NCI-H2171 treated with DMSO at 0.1 percent for 48 hours (cell line): Measurements from ENCODE around the gene PCSK2.

ENCODE experiments used
- DNase-seq: peaks from one replicate; lab custom pipeline; 2025; lab: John Stamatoyannopoulos, UW

Gene PCSK2

DNA sequence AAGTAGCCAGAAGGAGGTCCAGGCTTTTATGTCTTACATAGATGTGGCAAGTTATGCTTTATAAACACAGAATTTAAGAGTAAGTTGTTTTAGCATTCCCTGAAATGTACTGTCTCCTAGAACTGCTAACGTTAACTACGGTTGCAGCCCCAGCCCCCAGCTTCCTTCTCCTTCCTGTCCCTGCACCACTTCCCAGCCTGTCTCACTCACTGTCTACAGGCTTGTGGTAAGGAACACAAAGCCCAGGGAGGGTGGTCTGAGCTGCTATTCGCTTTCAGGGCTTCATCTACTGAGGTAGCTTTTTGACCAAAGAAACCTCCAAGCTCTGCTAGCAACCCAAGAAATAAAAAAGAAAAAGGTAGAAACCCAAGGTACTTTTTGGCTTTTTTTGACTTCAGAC, 35.9 kb downstream of the PCSK2 start:
- no peak for DNase-seq

DNA sequence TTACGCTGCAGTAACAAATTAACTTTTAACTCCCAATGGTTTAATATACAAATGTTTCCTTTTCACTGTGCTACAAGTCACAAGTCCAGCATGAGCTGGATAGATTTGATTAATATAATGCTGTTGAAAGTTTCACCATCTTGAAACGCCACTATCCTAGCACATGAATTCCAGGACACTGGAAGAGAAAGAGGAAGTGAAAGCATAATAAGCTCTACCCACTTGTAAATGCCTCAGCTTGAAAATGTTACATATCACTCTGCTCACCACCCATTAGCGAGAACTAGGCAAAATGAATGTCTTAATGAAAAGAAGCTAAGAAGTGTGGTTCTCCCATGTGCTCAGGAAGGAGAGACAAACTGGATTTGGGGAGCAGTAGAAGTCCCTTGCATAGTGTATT, 46.9 kb downstream of the PCSK2 start:
- DNase-seq = no peak

DNA sequence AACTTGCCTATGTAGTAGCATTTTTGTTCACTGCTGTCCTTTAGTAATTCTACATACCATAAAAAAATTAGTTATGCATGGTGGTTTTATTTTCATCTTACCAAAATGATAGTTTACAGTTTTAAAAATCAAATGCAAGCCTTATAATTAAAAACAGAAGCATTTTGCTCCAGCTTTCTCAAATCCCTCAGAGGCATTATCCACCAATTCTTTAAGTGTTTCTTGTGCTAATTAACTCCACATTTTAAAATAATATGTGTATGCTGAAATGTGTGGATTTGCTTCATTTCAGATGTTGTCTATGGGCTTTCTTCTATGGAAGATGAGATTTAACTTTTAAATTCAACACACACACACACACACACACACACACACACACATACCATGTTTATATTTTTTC, 49.3 kb downstream of the PCSK2 start:
- no peak for DNase-seq

DNA sequence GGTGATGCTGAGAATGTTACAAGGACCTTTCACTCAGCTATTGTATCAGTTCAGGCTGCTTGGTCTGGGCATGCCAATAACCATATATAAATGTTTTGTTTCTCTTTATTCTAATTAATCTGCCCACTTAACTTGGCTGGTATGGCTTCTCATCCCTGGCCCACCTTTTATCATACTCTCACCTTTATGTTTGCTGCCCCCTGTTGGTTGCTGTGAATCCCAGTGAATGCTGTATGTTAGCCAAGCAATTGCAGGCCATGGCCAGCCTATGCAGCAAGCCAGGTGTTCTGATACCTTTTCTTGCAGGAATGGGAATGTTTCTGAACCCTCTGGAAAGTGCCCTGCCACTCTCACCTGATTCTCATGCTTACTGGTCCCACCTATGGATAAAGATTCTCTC, 54.6 kb downstream of the PCSK2 start:
- DNase-seq = no peak

DNA sequence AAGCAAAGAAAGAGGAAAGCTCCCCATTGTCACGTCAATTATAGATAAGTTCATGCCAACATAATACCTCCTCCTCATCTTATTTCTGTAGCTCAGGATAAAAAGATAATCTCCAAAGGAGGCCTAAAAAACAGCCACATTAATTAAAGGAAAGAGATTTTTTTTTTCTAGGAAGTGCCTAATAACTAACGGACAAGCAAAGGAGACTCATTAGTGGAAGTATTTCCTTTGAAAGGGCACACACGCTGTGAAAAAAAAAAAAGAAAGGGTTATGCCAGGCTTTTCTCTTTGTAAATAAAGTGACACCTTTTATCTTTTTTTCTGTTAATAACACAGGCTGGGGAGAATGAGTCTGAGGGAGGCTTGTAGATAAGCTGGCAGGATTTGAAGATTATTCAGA, 55.7 kb downstream of the PCSK2 start:
- DNase-seq = no peak

DNA sequence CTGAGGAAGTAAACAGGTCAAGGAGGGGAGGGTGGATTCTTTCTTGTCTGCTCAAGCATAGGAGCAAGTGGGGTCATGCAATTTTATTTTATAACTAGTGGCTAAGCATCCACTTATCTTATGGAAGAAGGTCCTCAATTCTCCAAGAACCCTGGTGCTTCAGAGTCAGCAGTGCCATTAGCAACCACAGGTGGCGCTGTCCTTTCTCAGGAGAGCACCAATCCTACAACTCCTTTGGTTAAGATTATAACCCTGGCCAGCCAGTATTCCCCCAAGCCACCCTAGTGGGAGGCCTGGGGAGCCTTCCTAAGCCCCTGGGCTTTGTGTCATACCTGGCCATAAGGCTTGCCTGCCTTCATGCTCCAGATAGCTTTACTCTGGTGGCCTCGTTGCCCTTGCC, 60.7 kb downstream of the PCSK2 start:
- DNase-seq = no peak

DNA sequence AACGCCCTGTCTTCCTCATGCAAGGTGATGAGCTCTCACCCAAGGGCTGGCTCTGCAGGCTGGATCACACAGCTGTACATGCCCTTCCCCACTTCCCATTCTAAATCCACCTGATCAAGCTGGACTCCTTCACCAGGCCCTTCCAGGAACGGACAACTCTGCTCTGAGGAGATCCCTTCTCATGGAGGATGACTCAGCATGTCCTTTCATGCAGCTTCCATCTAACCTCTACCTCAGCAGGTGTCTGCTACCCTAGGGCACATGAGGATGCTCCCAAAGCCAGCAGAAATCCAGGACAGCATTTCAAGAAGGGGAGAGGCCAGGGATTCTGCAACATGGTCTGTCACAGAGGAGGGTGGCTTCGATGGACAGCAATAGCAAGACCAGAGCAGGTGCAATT, 61.2 kb downstream of the PCSK2 start:
- no peak for DNase-seq

DNA sequence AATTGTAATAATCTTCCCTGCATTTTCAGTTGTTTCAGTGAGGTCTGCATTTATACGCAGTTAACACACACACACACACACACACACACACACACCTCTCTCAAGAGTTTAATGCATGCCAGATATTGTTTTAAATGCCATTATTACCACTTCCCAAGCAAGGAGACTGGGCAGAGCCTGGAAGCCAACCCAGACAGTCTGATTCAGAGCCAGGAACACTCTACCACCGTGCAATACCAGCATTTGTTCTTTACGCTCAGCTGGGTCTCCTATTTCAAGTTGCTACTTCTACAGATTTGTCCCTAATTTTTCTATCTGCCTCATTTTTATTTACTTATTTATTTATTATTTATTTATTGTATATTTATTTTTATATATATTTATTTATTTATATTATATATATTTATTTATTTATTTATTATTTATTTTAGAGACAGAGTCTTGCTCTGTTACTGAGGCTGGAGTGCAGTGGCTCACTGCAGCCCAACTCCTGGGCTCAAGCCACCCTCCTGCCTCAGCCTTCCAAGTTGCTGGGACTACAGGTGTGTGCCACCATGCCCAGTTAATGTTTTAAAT, 68.4 kb downstream of the PCSK2 start:
- no peak for DNase-seq

DNA sequence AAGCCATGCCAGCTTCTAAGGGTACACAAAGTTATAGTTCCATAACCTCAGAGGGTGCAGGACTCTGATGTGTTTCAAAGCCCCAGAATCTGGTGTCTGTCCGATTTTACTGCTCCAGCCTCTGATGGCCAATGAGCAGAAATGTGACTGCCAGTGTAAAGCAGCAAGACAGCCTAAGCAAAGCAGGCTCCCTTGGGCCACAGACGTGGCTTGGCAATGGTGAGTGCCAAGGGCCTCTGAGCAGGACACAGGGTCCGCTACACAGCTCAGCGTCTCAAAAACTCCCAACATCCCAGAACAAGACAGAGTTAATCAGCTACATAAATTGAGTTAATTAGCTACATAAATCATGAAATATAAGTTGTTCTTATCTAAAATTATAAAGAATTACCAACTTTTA, 69.2 kb downstream of the PCSK2 start:
- no peak for DNase-seq

DNA sequence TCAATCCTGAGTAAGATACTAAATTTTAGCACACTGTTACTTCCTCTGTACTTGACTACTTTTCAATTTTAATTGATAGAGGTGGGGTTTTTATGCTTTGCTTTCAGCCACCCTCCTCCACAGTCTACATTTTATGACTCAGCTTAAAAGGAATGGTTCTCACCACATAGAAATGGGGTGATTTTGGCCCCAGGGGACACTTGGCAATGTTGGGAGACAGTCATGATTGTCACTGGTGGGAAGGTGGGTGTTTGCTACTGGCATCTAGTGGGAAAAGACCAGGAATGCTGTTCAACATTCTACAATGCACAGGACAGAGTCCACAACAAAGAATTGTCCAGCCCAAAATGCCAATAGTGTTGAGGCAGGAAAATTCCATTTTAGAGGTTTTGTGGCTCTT, 71.3 kb downstream of the PCSK2 start:
- DNase-seq = no peak

DNA sequence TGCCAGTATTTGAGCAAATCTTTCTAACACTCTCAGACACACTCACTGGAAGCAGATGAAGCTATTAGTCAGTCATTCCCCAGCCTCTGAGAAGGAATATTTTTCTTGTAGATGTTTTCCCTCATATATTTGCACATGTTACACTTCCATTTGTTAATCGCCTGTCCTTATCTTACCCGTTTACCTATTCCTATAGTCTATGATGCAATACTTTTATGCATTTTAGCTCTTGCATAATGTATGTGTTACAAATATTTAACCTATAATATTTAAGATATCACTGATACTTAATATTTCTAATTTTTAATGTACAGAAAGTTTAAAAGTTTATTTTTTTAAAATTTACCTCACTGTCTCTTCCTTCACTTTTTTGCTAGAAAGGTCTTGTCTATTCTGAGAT, 71.9 kb downstream of the PCSK2 start:
- no peak for DNase-seq

DNA sequence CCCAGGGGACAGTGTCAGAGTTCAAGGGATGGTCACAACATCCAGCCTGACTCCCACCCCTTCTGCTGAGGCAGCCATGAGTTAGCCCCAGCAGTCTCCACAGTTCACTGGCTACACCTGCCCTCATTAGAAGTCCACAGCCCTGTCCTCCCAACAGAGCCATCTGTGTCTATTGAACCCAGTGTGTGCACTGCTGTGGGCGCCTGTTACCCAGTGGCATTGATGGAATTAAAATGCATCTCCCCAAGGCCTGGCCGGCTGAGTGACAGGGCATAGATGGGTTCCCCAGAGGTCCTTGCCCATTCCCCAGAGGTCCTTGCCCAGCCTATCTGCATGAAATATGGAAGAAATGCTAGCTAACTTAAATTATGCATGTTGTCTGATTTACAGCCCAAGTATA, 73.3 kb downstream of the PCSK2 start:
- DNase-seq = no peak

DNA sequence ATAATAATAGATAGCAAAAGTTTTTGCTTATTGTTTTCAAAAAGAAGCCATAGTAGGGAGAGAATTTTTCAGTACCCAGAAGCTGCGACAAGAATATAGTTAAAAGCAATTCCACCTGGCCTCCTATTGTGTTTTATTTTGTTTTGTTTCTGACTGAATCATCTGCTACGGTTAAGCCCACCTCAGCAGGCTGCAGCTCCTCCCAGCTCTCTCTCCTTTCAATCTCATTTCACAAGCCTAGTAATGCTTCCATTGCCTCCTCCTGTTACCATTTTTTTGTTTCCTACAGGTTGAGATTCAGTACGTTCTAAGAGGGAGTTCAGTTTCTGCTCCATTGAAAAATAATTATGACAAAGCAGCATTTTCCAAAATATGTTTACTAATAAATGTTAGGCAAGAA, 77.9 kb downstream of the PCSK2 start:
- DNase-seq = peak; percentile 42

DNA sequence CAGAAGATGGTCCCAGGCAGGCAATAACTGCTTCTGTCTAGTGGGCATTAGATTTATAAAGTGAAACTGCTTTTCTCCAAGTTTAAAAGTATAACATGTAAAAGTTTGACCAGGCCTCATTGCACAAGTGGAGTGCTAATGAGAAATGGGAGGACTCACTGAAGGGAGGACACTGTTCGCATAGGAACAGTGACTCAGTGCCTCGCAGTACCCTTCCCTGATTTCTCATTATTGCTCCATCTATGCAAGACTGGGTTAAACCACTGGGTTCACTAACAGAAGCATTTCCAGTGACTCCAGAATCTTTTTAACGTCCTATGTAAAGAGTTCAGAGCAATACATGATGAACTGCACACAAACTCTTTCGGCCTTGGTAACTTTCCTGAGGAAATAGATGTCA, 79.6 kb downstream of the PCSK2 start:
- DNase-seq = no peak

DNA sequence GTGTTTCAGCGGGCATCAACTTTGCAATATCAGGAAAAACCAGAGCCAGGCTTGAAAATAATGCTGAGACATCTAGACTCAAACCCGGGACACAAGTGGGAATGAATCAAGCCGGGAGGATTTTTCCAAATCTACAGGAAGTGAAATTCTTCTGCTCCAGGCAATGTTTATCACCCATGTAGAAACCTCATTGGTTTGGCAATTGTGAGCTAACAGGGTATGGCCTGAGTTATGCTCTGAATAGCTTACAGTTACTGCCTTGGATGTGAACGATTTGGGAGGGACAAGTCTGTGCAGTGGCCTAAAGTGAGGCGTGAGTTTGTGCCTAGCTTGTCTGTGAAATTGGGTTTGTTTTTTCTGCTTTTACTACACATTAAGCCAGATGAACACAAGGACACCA, 87.4 kb downstream of the PCSK2 start:
- no peak for DNase-seq

DNA sequence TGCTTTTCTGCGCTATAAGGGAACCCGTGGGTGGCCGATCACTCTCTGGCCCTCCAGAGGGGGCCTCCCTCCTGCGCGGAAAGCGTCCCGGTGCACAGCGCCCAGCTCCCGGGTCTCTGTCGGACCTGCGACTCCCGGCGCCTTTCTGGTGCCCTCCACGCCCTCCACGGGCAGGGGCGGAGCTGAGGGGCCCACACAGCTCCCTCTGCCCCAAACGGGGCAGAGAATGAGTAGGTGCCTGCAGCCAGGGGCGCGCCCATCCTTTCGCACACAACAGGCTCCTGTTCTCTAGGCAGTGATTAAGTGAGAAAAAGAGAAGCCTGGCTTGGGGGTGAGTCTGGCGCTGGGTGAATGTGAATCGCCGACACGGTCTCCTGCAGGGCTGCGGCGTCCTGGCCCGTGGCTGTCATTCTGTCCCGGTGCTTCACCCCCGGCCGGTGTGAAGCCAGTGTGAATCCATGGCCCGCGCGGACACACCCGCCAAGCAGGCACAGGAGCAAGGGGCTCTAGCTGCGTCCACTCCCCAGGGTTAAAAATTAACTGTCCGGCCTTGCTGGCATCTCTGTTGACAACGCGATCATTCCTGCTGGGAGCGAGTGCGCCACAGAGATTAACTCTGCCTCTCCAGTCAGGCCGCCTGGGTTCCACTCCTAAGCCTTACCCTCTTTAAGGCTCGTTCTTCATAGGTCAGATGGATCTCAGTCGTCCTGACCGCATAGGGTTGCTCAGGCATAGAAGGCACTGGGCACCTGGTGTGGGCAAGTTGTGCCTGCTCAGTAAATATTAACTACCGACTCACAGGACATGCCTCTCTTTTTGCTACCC, 88.8 kb downstream of the PCSK2 start:
- DNase-seq = no peak

DNA sequence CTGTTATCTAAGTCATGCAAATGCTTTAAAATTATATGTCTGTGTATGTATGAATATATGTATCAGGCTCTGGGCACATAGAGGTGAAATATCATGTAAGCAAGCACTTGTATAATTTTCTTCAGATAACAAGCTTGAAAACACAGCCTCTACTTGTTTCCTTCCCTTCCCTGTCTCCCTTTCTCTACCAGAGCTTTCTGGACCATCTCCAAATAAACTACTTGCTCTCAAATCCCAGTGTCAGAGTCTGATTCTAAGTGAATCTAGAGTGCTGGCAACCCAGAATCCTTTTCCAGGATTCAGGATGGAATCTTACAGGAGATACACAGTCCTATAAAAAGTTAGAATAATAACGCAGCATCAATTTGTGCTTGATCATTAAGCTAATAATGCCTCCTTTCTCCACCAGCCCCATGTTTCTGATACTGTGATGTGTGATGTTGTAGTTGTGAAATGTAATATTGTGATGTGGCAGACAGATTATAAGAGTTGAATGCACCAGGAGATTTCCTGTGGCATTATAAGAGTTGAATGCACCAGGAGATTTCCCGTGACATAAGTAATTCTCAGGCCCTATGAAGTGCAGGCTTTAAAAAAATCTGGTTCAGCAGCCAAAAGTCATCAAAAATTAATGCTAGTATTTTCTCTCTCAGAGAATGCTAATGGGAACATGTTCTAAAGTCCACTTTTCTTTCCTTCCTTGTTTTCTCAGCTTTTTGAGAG, 89.6 kb downstream of the PCSK2 start:
- DNase-seq = no peak

DNA sequence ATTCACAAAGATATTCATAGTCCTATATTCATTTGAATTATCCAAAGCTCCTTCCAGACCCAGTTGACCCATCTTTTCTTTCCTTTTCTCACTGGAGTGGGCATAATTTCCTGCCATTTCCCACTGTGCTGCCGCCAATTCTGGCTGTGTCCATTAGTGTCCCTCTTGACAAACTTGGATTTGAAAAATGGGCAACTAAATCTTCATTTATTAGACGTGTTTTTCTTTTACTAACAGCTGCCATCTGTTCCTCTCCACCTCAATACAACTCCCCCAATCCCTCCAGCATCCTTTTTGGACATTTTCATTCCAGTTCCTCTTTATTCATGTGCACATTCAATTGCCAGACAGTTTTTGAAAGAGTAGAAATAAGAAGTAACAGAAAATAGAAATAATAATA, 90.5 kb downstream of the PCSK2 start:
- DNase-seq = peak; percentile 10

DNA sequence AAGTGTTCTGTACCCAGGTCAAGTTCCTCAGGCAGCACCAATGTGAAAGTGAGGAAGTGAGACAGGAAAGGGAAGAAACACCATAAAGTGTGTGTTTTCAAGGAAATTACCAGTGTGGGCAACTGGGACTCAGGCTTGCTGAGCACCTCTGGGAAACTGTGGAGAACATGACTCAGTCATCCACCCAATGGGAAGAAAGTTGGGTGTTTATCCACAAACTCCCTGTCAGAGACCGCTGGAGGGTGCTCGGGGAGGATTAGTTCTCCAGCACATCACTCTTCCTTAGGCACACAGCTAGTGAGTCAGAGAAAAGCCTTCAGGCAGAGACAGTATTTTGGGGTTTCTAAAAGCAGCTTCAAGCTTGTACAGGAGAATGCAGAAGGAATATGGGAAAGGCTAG, 93.6 kb downstream of the PCSK2 start:
- no peak for DNase-seq

DNA sequence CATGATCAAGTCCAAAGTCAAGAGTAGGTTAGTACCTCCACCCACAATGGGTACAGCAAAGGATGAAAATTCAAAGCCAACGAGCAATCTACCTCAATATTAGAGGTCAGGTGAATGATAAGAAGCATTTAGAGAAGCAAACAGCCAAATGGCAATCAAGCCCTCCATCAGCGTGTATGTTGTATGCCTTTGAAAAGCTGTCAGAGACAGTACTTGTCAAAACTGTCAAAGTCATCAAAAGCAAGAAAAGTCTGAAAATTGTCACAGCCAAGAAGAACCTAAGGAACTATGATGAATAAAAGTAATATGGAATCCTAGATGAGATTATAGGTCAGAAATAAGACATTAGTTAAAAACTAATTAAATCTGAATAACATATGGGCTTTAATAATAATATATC, 99.3 kb downstream of the PCSK2 start:
- DNase-seq = no peak

DNA sequence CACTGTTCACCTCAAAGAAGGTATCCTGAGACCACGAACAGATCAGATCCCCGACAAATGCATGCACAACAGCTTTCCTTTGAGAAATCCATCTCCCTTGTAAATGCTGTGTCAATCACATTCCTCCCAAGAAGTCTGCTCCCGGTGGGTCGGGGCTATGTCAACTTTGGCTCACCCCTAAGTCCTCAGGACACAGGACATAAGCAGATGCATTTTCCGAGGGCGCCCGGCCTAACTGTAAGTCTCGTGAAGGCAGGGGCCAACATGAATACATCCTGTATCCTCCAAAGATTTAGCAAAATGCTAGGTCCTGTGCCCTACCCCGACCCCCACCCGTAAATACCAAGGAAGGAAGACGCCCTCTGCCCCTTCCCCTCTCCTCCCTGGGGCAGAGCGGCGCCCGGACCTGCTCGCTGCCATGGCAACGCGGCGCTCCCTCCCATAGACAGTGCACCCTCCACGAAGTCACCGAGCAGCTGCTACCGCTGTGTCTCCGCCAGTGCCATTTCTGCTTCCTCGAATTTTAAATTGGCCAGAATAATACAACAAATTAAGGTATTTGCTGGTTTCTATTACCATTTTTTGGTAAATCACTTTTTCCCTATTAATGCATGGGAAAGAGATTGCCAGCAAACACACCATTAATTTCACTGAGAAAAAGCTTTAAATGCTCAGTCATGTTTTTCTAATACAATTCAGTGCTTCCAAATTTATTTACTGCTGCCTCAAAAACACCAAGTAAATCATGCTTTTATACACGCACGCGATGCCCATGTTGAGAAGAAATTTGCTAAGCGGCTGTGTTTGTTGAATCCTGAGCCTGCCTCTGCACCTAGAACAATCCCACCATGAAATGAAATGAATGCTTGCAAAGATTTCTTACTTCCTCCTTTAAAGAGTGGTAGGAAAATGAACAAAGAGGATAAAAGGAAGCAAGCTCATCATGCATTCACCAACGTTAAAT, 100.6 kb downstream of the PCSK2 start:
- peak; percentile 62 for DNase-seq

DNA sequence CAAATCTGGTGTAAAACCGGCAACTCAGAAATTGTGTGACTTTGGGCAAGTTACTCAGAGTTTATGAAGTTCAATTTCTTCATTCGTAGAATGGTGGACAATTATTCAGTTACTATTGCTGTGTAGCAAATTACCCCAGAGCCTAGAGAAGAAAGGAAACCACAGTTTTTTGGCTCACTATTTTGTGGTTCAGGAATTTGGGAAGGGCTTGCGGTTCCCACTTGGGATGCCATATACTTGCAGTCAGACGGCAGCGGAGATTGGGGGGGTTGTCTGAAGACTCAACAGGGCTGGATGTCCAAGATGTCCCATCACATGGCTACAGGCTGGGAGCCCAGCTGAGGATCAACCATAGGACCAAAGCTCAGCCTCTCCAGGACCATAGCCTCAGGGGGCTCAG, 108.1 kb downstream of the PCSK2 start:
- DNase-seq = no peak
